Measurements from ENCODE around the gene TTN. TPM values are rescaled to one million over a fixed set of nuclear protein-coding genes. Genes with fewer than 3 reads are reported as not detected.

The TTN gene
- total RNA-seq, 1 donor from 2014 or later: 4,176 TPM

- intact Hi-C loops (cut with DNase I): loop anchor here (5.0 kb wide), 1 partner anchor 66 kb away; no protein-coding TSS in a partner anchor
- DNase-seq (ENCODE audit: low spot score): peak; percentile 96
These were observed 328.6 kb downstream of the TTN start, which contains the start of gene FKBP7 for GRCh38 chr2:178478439-178479274. Gene FKBP7 (minus strand): TSS chr2:178478600. CDS start chr2:178478499, 101 bp downstream.

- intact Hi-C loops (cut with DNase I): loop anchor here (5.0 kb wide), 1 partner anchor 66 kb away; no protein-coding TSS in a partner anchor
- no peak for DNase-seq (ENCODE audit: low spot score)
These were observed 329.1 kb downstream of the TTN start for GRCh38 chr2:178478130-178478438.

GRCh38 chr2:178477443-178478129, 329.6 kb downstream of the TTN start:
- intact Hi-C loops (cut with DNase I): loop anchor here (5.0 kb wide), 1 partner anchor 65 kb away; no protein-coding TSS in a partner anchor
- no peak for DNase-seq (ENCODE audit: low spot score)

GRCh38 chr2:178476477-178476876, 330.7 kb downstream of the TTN start:
- intact Hi-C loops (cut with DNase I): loop anchor here (5.0 kb wide), 1 partner anchor 64 kb away; no protein-coding TSS in a partner anchor
- no peak for DNase-seq (ENCODE audit: low spot score)

Other genes starting within 250 kb of the TTN start
- gene CCDC141, start 242.7 kb upstream of the TTN start, total RNA-seq: 162 TPM

All from cardiac septum (tissue), 1 donor.